Measurements from ENCODE around the gene RASL11B. TPM values are rescaled to one million over a fixed set of nuclear protein-coding genes. Genes with fewer than 3 reads are reported as not detected.

Gene RASL11B
- total and polyA plus RNA-seq, 9 of the 15 experiments (the other 6 are each of a cell fraction or from before 2014, with no cell fraction given): 0.24 to 1.5 (median 0.53) TPM

DNA sequence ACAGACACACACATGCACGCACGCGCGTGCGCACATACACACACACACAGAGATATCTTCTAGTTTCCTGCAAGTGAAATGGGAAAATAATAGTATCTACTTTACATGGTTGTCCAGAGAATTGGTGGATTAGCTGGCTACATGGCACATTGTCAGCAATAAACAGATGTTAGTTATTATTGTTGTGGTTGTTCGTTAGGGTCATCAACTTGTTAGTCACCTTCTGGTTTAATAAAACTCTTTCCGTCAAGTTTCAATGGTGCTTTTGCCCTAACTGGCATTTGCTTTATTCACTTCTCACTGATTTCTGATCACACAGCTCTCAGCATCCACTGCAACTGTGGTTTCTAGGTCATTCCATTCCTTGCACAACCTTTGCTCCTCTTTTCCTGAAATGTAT, 25.4 kb upstream of the RASL11B start:
- no TSS peak for BruUV-seq (replicated peaks)
- WGBS (ENCODE audit: insufficient coverage, low coverage, missing lambda C conversion rate): 33% methylated on average over 7 of the region's 7 CpGs
- Histone ChIP-seq H3K27me3 (ENCODE audit: control insufficient read depth in 2 of 2, insufficient read depth in 2 of 2, low read length in 2 of 2) (peaks cover 13 to 27% of the 10 kb centered on the region in 2 experiments; a peak in 4 of 5 replicates), H4K20me1 (replicated peaks; ENCODE audit: control insufficient read depth, insufficient read depth, low read length) (no peaks in the 10 kb centered on the region), H3K9me3 (replicated peaks; ENCODE audit: control insufficient read depth, insufficient read depth, low read depth, low read length) (no peaks in the 10 kb centered on the region), H3K9me1 (ENCODE audit: control insufficient read depth, insufficient read depth, low read length) (no peaks in the 10 kb centered on the region), H3K4me1 (replicated peaks in 1 of 2; ENCODE audit: control insufficient read depth in 2 of 2, insufficient read depth in 2 of 2, low read length in 2 of 2) (no peaks in the 10 kb centered on the region), H3K4me2 (ENCODE audit: insufficient read depth, low read length) (no peak overlapping the region), H3K27ac (ENCODE audit: extremely low read depth, low read depth, low read length) (no peak overlapping the region), H3K36me3 (ENCODE audit: control insufficient read depth, insufficient read depth, low read length) (no peaks in the 10 kb centered on the region), H2AFZ (ENCODE audit: low read depth, low read length) (no peak overlapping the region), H3K9ac (ENCODE audit: insufficient read depth in 1 of 2, low read depth in 2 of 2, low read length in 2 of 2) (no peak overlapping the region), H3K4me3 (no peak overlapping the region), H3K79me2 (ENCODE audit: control insufficient read depth, insufficient read depth, low read length) (no peaks in the 10 kb centered on the region)
- ATAC-seq: no peak
- no peak for FAIRE-seq
- intact Hi-C loops (cut with micrococcal nuclease): no loop called here
- CTCF ChIA-PET (ENCODE audit: low intra/inter-chr PET ratio): interaction anchor here (0.6 kb wide), 1 partner anchor 323 kb away, joined by 4 read pairs; no protein-coding TSS in a partner anchor
- POLR2A ChIA-PET: interaction anchor here (0.6 kb wide), 1 partner anchor 26 kb away, joined by 4 read pairs; no protein-coding TSS in a partner anchor
- no peak for DNase-seq (ENCODE audit: extremely low read depth in 1 of 4, low spot score in 3 of 4)
- in situ Hi-C loops (cut with MboI): no loop called here
- TF ChIP-seq RBM15 (IDR thresholded peaks at IDR 0.05; ENCODE audit: insufficient read depth, low read length) (no peak), HSF4 (CRISPR knock-in tag; IDR thresholded peaks at IDR 0.05; ENCODE audit: borderline replicate concordance) (no peak), BDP1 (IDR thresholded peaks at IDR 0.05; ENCODE audit: insufficient read depth, insufficient read length) (no peak), POLR2A (conservative IDR thresholded peaks at IDR 0.05) (no peak), HMGN3 (IDR thresholded peaks at IDR 0.05; ENCODE audit: borderline replicate concordance, extremely low read depth, insufficient read length, low read depth, low read length) (no peak), ZC3H4 (CRISPR knock-in tag; IDR thresholded peaks at IDR 0.05; ENCODE audit: borderline replicate concordance) (no peak), PCBP2 (IDR thresholded peaks at IDR 0.05; ENCODE audit: low read depth, low read length, poor library complexity, severe bottlenecking) (no peak), PCBP1 (IDR thresholded peaks at IDR 0.05; ENCODE audit: low read depth, low read length, poor library complexity, severe bottlenecking) (no peak), SAFB (IDR thresholded peaks at IDR 0.05; ENCODE audit: borderline replicate concordance, low read depth, low read length) (no peak), MCM7 (IDR thresholded peaks at IDR 0.05) (no peak), ZNF431 (CRISPR knock-in tag; IDR thresholded peaks at IDR 0.05) (no peak), MCM5 (IDR thresholded peaks at IDR 0.05; ENCODE audit: low read depth) (no peak), DNMT1 (IDR thresholded peaks at IDR 0.05) (no peak)
- TF ChIP-seq, protein P1, sequence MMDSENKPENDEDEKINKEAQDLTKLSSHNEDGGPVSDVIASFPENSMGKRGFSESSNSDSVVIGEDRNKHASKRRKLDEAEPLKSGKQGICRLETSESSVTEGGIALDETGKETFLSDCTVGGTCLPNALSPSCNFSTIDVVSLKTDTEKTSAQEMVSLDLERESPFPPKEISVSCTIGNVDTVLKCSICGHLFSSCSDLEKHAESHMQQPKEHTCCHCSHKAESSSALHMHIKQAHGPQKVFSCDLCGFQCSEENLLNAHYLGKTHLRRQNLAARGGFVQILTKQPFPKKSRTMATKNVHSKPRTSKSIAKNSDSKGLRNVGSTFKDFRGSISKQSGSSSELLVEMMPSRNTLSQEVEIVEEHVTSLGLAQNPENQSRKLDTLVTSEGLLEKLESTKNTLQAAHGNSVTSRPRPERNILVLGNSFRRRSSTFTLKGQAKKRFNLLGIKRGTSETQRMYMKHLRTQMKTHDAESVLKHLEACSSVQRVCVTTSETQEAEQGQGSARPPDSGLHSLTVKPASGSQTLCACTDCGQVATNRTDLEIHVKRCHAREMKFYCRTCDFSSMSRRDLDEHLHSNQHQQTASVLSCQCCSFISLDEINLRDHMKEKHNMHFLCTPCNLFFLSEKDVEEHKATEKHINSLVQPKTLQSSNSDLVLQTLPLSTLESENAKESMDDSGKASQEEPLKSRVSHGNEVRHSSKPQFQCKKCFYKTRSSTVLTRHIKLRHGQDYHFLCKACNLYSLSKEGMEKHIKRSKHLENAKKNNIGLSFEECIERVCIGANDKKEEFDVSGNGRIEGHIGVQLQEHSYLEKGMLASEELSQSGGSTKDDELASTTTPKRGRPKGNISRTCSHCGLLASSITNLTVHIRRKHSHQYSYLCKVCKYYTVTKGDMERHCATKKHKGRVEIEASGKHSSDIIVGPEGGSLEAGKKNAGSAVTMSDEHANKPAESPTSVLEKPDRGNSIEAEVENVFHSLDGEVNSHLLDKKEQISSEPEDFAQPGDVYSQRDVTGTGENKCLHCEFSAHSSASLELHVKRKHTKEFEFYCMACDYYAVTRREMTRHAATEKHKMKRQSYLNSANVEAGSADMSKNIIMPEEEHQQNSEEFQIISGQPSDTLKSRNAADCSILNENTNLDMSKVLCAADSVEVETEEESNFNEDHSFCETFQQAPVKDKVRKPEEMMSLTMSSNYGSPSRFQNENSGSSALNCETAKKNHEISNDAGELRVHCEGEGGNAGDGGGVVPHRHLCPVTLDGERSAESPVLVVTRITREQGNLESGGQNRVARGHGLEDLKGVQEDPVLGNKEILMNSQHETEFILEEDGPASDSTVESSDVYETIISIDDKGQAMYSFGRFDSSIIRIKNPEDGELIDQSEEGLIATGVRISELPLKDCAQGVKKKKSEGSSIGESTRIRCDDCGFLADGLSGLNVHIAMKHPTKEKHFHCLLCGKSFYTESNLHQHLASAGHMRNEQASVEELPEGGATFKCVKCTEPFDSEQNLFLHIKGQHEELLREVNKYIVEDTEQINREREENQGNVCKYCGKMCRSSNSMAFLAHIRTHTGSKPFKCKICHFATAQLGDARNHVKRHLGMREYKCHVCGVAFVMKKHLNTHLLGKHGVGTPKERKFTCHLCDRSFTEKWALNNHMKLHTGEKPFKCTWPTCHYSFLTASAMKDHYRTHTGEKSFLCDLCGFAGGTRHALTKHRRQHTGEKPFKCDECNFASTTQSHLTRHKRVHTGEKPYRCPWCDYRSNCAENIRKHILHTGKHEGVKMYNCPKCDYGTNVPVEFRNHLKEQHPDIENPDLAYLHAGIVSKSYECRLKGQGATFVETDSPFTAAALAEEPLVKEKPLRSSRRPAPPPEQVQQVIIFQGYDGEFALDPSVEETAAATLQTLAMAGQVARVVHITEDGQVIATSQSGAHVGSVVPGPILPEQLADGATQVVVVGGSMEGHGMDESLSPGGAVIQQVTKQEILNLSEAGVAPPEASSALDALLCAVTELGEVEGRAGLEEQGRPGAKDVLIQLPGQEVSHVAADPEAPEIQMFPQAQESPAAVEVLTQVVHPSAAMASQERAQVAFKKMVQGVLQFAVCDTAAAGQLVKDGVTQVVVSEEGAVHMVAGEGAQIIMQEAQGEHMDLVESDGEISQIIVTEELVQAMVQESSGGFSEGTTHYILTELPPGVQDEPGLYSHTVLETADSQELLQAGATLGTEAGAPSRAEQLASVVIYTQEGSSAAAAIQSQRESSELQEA (IDR thresholded peaks at IDR 0.05; ENCODE audit: low read depth): no peak
- TF ChIP-seq, protein P2, sequence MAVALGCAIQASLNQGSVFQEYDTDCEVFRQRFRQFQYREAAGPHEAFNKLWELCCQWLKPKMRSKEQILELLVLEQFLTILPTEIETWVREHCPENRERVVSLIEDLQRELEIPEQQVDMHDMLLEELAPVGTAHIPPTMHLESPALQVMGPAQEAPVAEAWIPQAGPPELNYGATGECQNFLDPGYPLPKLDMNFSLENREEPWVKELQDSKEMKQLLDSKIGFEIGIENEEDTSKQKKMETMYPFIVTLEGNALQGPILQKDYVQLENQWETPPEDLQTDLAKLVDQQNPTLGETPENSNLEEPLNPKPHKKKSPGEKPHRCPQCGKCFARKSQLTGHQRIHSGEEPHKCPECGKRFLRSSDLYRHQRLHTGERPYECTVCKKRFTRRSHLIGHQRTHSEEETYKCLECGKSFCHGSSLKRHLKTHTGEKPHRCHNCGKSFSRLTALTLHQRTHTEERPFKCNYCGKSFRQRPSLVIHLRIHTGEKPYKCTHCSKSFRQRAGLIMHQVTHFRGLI (CRISPR knock-in tag; IDR thresholded peaks at IDR 0.05): no peak

Data from K562 (cell line).